GM19328 (cell line): ENCODE results near the gene CCDC80.

Experiments
- ATAC-seq: cut with Tn5 transposase; IDR thresholded peaks from one replicate; pipeline ENCODE4 v1.9.1; 2021; ENCODE audit warnings: mild to moderate bottlenecking, moderate library complexity; ENCODE audit not compliant: unreplicated experiment

CCDC80 gene

GRCh38 chr3:112656043-112656442 is 15.1 kb upstream of the CCDC80 start:
- no peak for ATAC-seq

GRCh38 chr3:112654979-112655378 is 14.0 kb upstream of the CCDC80 start:
- no peak for ATAC-seq

GRCh38 chr3:112654492-112654891 is 13.5 kb upstream of the CCDC80 start:
- no peak for ATAC-seq

- no peak for ATAC-seq
Observed at GRCh38 chr3:112653881-112654300, 12.9 kb upstream of the CCDC80 start.

- ATAC-seq = no peak
Observed at GRCh38 chr3:112653209-112653871, 12.4 kb upstream of the CCDC80 start.

GRCh38 chr3:112651516-112651915 is 10.6 kb upstream of the CCDC80 start:
- no peak for ATAC-seq

GRCh38 chr3:112651071-112651470 is 10.1 kb upstream of the CCDC80 start:
- no peak for ATAC-seq

GRCh38 chr3:112650482-112650881 is 9.5 kb upstream of the CCDC80 start:
- ATAC-seq = no peak

- ATAC-seq = no peak
Observed at GRCh38 chr3:112649478-112649735, 8.5 kb upstream of the CCDC80 start.

- ATAC-seq = no peak
Observed at GRCh38 chr3:112647122-112647521, 6.2 kb upstream of the CCDC80 start.

GRCh38 chr3:112646623-112647022 is 5.7 kb upstream of the CCDC80 start:
- ATAC-seq = no peak

GRCh38 chr3:112644453-112644852 is 3.5 kb upstream of the CCDC80 start:
- no peak for ATAC-seq

GRCh38 chr3:112643621-112644240 is 2.8 kb upstream of the CCDC80 start:
- no peak for ATAC-seq

GRCh38 chr3:112642912-112643506 is 2.1 kb upstream of the CCDC80 start:
- peak; percentile 91 for ATAC-seq

- no peak for ATAC-seq
Observed at GRCh38 chr3:112640276-112640929, 540 bp downstream of the CCDC80 start.

- ATAC-seq = no peak
Observed at GRCh38 chr3:112639455-112640225, 1.3 kb downstream of the CCDC80 start.

- no peak for ATAC-seq
Observed at GRCh38 chr3:112638327-112639020, 2.5 kb downstream of the CCDC80 start.

- ATAC-seq = no peak
Observed at GRCh38 chr3:112637700-112638099, 3.2 kb downstream of the CCDC80 start.

- no peak for ATAC-seq
Observed at GRCh38 chr3:112635674-112636073, 5.3 kb downstream of the CCDC80 start.

GRCh38 chr3:112634786-112635541 is 6.0 kb downstream of the CCDC80 start:
- ATAC-seq = no peak
